Endothelial cell of umbilical vein (primary cell): ENCODE measurements around the gene PRRT1B. TPM values are rescaled to one million over a fixed set of nuclear protein-coding genes. Genes with fewer than 3 reads are reported as not detected.

Experiments used
- BruUV-seq: library from RNA; stranded (reverse); fragments of 400-500 nt; replicated peaks from 2 replicates; lab custom pipeline; 2021; lab: Mats Ljungman, UMichigan
- CTCF ChIA-PET: fragments of 300-600, 350-600 bp; sonication (Branson Sonifier 250); formaldehyde crosslinking; loops from one replicate; lab custom pipeline; 2021; ENCODE audit warnings: antibody characterized with exemption, inconsistent platforms; lab: Charles Lee
- POLR2A ChIA-PET: fragments of 300-600, 350-600 bp; sonication (Branson Sonifier 250); formaldehyde crosslinking; loops from one replicate; lab custom pipeline; 2021; ENCODE audit warnings: antibody characterized with exemption, inconsistent platforms; lab: Charles Lee
- DNase-seq: peaks from one replicate; pipeline ENCODE4 v3.0.0-alpha.2; 2011; ENCODE audit warnings: low read depth, low spot score
- FAIRE-seq: peaks from 2 replicates; lab custom pipeline; 2011; peaks lifted over from hg19 to GRCh38; lab: Jason Lieb, UNC
- H2AFZ ChIP-seq: 2 replicates; pipeline ENCODE4 v1.6.0; 2012; ENCODE audit warnings: low read depth, low read length, control low read depth, inconsistent platforms
- H3K27ac ChIP-seq: 2 replicates; pipeline ENCODE4 v1.5.1; 2011; ENCODE audit warnings: low read depth, mild to moderate bottlenecking, control low read depth, low read length, moderate library complexity; ENCODE audit not compliant: insufficient read depth
- H3K27me3 ChIP-seq, 2 experiments: 2 replicates each; pipeline versions ENCODE4 v1.6.0 to v1.6.1; 2011; ENCODE audit warnings: low read length in 2 of 2, mixed read lengths in 1 of 2; ENCODE audit not compliant: control insufficient read depth in 2 of 2, insufficient read depth in 2 of 2
- H3K36me3 ChIP-seq, 2 experiments: 2 replicates in 1 of 2; 3 replicates in 1 of 2; pipeline ENCODE4 v1.5.1; 2011; ENCODE audit warnings: low read length in 2 of 2, mild to moderate bottlenecking in 1 of 2, moderate library complexity in 1 of 2; ENCODE audit not compliant: control insufficient read depth in 2 of 2, insufficient read depth in 2 of 2; ENCODE audit errors: extremely low read depth in 1 of 2
- H3K4me1 ChIP-seq: 3 replicates; pipeline ENCODE4 v1.5.1; 2011; ENCODE audit warnings: mild to moderate bottlenecking, low read length; ENCODE audit not compliant: control insufficient read depth, insufficient read depth; ENCODE audit errors: extremely low read depth
- H3K4me2 ChIP-seq: 2 replicates; pipeline ENCODE4 v1.6.1; 2011; ENCODE audit warnings: low read length, control low read depth, mixed read lengths; ENCODE audit not compliant: insufficient read depth
- H3K4me3 ChIP-seq, 3 experiments: fragments of 200-600 bp in 1 of 3; sonication (generic), shearing (Covaris generic) in 1 of 3; replicated peaks in 1 of 3; 2 replicates each; pipeline ENCODE4 v1.5.1; 2011 to 2016; ENCODE audit warnings: control low read depth in 3 of 3, low read length in 3 of 3, mild to moderate bottlenecking in 2 of 3, inconsistent platforms in 1 of 3, low read depth in 1 of 3, moderate library complexity in 1 of 3; ENCODE audit not compliant: insufficient read depth in 1 of 3
- H3K79me2 ChIP-seq: 2 replicates; pipeline ENCODE4 v1.6.0; 2012; ENCODE audit warnings: low read length, inconsistent platforms; ENCODE audit not compliant: control insufficient read depth, insufficient read depth
- H3K9ac ChIP-seq: replicated peaks from 2 replicates; pipeline ENCODE3; 2011; ENCODE audit warnings: low read length, control low read depth; ENCODE audit not compliant: insufficient read depth; ENCODE audit errors: extremely low read depth
- H3K9me1 ChIP-seq: replicated peaks from 3 replicates; pipeline ENCODE4 v1.6.0; 2011; ENCODE audit warnings: mild to moderate bottlenecking, low read length; ENCODE audit not compliant: control insufficient read depth, insufficient read depth; ENCODE audit errors: extremely low read depth
- H3K9me3 ChIP-seq: replicated peaks from 2 replicates; pipeline ENCODE4 v1.5.1; 2012; ENCODE audit warnings: low read length, inconsistent platforms; ENCODE audit not compliant: control insufficient read depth, insufficient read depth
- H4K20me1 ChIP-seq: replicated peaks from 2 replicates; pipeline ENCODE3; 2011; ENCODE audit warnings: mild to moderate bottlenecking, low read length; ENCODE audit not compliant: control insufficient read depth, insufficient read depth; ENCODE audit errors: extremely low read depth
- CTCF ChIP-seq, 2 donors: IDR thresholded peaks; 1 replicate in 1 of 2; 2 replicates in 1 of 2; pipeline ENCODE4 v1.5.1; 2011; ENCODE audit warnings: low read length in 2 of 2, mild to moderate bottlenecking in 2 of 2, moderate library complexity in 2 of 2, control low read depth in 1 of 2, inconsistent platforms in 1 of 2, low read depth in 1 of 2; ENCODE audit not compliant: insufficient read depth in 1 of 2; ENCODE audit errors: extremely low read depth in 1 of 2
- EZH2 ChIP-seq: IDR thresholded peaks from 2 replicates; pipeline ENCODE4 v1.6.1; 2012; ENCODE audit warnings: borderline replicate concordance, low read depth, mild to moderate bottlenecking, moderate library complexity, low read length, inconsistent platforms; ENCODE audit not compliant: severe bottlenecking
- FOS ChIP-seq: IDR thresholded peaks from 2 replicates; pipeline ENCODE4 v1.6.1; 2011; ENCODE audit warnings: mild to moderate bottlenecking, low read length, moderate library complexity, borderline replicate concordance; ENCODE audit not compliant: insufficient read depth
- JUN ChIP-seq: IDR thresholded peaks from 2 replicates; pipeline ENCODE4 v1.6.1; 2011; ENCODE audit warnings: borderline replicate concordance, low read depth; ENCODE audit not compliant: insufficient read length, insufficient read depth
- MAX ChIP-seq: IDR thresholded peaks from 2 replicates; pipeline ENCODE4 v1.6.1; 2011; ENCODE audit not compliant: insufficient read depth, insufficient read length
- MYC ChIP-seq: IDR thresholded peaks from one replicate; pipeline ENCODE4 v1.6.1; 2011; ENCODE audit warnings: mild to moderate bottlenecking, low read depth, low read length
- POLR2A ChIP-seq: IDR thresholded peaks from 2 replicates; pipeline ENCODE4 v1.6.1; 2012; ENCODE audit warnings: low read depth, mild to moderate bottlenecking, control low read depth, low read length
- dilution Hi-C: fragments of 300-500 bp; cut with MboI; formaldehyde crosslinking; loops from one replicate; pipeline ENCODE4 v1.15.0; 2019; ENCODE audit warnings: low sequenced_read_pairs; ENCODE audit not compliant: extremely low pct_ligation_motif_present
- intact Hi-C: fragments of 100-400 bp; cut with micrococcal nuclease; formaldehyde crosslinking; loops from one replicate; pipeline ENCODE4 v1.10.0; 2022
- polyA plus RNA-seq, 4 experiments: library from polyadenylated mRNA; depleted of rRNA in 3 of 4; stranded (reverse) in 3 of 4; unstranded in 1 of 4; fragments of >200 nt; gene quantifications; 2 replicates each; pipeline versions ENCODE4 v1.2.1 to v1.2.3, GENCODE V29; 2011 to 2012; ENCODE audit warnings: missing spikeins in 1 of 4
- total RNA-seq: library from RNA; stranded (reverse); gene quantifications from 2 replicates; pipeline ENCODE4 v1.2.3, GENCODE V29; 2021

Gene PRRT1B
- total and polyA plus RNA-seq, 2 donors (not counting 3 experiments of a cell fraction or from before 2014, with no cell fraction given), result not detected

GRCh38 chr9:131589993-131590392, 44.7 kb downstream of the PRRT1B start:
- H3K4me3 ChIP-seq, result no peak overlapping the region
- H2AFZ ChIP-seq, result no peak overlapping the region
- H3K9ac ChIP-seq, result no peak overlapping the region
- H3K9me1 ChIP-seq, result no peaks in the 10 kb centered on the region
- H3K27me3 ChIP-seq, result no peaks in the 10 kb centered on the region
- no TSS peak for BruUV-seq
- dilution Hi-C loops (no loop called here), intact Hi-C loops (loop anchor here (2.0 to 10.0 kb wide), 2 partner anchors 55 to 87 kb away; partner anchors contain the start of gene UCK1)
- H3K36me3 ChIP-seq, result peaks cover 5 to 47% of the 10 kb centered on the region in 2 experiments
- H3K9me3 ChIP-seq, result no peaks in the 10 kb centered on the region
- ChIA-PET CTCF (no interaction called here), POLR2A (no interaction called here)
- H3K79me2 ChIP-seq, result no peaks in the 10 kb centered on the region
- H4K20me1 ChIP-seq, result no peaks in the 10 kb centered on the region
- H3K4me2 ChIP-seq, result no peak overlapping the region
- TF ChIP-seq MYC (no peak), FOS (no peak), CTCF (IDR thresholded peaks at IDR 0.05; ENCODE audit: extremely low read depth in 1 of 2, insufficient read depth in 1 of 2, low read depth in 1 of 2, low read length in 2 of 2) (no peak), POLR2A (no peak), MAX (no peak), JUN (no peak), EZH2 (no peak)
- FAIRE-seq (no peak), DNase-seq (no peak)
- H3K4me1 ChIP-seq, result peaks cover under 1% of the 10 kb centered on the region
- H3K27ac ChIP-seq, result no peak overlapping the region
